ENCODE measurements around the gene PRSS53.
A peak's percentile ranks its signal among the peaks of the same experiment; 100 is the strongest.
"Not testable (repeated sequence)": the region's sequence is repeated elsewhere in the genome, so short reads cannot be mapped to it uniquely, and the experiment has no call there.

PRSS53 gene

DNA sequence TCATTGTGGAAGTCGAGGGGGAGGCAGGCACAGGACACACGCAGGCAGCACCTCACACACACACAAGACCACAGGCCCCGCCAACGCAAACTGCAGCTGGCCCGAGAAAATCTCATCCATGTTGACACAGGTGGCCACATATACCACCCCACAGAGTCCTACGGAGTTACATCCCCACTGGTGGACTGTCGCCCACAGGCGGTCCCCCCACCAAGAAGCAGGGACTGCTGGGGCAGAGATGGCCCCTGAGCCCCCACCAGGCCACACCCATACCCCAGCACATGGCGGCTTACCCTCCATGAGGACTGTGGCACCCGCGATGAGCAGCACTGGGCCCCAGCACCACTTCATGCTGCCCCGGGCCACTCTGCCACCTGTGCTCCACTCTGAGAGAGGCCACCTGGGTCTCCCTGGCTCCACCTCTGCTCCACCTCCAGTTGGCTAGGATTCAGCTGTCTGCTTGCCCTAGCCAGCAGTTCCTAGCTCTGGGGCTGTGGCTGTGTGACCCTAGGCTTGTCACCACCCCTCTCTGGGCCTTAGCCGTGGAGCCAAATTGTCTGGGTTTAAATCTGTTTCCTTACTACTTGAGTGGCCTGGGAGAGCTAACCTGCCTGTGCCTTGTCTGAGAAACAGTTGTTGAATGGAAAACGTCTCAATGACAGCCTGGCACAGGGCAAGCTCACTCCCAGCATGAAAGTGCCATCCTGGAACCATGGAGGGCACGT lies at the start of gene PRSS53:
PRSS53 (minus strand) TSS at position 485 of the 725 bp plus-strand sequence; CDS start at position 351, 134 bp downstream.
- DNase-seq = no peak

DNA sequence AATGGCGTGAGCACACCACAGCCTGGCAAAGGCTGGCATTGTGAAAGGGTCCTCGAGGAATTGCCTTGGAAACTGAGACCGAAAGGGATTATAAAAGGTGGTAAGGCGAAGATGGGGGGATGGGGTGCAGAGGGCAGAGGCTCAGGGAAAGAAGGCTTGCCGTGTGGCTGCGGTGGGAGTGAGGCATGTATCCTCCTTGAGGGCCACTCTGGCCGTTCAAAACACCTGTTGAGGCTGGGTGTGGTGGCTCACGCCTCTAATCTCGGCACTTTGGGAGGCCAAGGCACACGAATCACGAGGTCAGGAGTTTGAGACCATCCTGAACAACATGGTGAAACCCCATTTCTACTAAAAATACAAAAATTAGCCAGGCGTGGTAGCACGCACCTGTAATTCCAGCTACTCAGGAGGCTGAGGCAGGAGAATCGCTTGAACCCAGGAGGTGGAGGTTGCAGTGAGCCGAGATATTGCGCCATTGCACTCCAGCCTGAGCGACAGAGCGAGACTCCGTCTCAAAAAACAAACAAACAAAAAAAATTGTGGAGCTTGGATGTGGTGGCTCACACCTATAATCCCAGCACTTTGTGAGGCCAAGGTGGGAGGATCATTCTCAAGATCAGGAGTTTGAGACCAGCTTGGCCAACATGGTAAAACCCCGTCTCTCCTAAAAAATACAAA lies 48.2 kb upstream of the PRSS53 start:
- DNase-seq = not testable (repeated sequence)

DNA sequence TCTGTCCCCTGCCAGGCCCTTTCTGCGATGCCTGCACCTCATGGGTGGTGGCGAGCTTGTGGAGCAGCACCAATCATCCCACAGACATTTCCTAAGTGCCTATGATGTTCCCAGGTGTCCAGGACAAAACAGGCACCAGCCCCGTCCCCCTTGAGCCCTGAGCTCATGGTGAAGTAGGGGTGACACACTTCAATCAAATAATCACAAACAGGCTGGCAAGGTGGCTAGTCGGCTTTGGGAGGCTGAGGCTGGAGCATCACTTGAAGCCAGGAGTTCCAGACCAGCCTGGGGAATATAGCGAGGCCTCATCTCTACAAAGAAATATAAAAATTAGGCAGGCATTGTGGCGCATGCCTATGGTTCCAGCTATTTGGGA lies 47.5 kb upstream of the PRSS53 start:
- DNase-seq = no peak

DNA sequence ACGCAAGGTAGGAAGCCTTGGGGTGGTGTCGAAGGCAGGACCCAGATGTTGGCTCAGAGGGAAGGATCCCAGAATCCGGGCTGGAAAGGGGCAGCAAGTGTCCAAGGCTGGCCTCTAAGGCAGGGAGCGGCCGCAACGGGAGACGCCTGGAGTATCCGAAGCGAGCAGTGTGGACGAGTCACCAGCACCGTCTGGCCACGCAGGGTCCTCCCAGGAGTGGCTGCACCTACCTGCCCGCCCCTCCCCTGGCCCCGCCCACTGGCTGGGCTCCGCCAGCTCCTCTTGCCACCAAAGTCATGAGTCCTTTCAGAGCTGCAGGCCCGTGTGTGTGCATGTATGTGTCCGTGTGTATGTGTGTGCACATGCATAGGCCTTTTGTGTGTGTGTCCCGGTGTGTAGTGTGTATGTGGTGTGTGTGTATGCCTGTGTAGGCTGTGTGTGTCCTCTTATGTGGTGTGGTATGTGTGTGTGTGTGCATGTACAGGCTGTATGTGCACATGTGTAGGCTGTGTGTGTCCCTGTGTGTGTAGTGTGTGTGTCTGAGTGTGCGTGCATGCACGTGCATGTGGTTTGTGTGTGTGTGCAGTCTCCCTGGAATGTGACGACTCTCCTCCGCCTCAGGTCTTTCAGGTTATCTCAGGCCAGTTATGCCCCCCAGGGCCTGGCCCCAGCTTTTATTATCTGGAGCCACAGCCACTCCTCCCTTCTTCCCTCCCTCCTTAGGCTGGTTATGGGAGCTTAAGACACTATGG lies 47.0 kb upstream of the PRSS53 start, which contains the start of gene PRSS8:
PRSS8 (minus strand) TSS at position 193 of the 752 bp plus-strand sequence. CDS start 229 bp downstream, outside the sequence.
- DNase-seq = peak; percentile 57

DNA sequence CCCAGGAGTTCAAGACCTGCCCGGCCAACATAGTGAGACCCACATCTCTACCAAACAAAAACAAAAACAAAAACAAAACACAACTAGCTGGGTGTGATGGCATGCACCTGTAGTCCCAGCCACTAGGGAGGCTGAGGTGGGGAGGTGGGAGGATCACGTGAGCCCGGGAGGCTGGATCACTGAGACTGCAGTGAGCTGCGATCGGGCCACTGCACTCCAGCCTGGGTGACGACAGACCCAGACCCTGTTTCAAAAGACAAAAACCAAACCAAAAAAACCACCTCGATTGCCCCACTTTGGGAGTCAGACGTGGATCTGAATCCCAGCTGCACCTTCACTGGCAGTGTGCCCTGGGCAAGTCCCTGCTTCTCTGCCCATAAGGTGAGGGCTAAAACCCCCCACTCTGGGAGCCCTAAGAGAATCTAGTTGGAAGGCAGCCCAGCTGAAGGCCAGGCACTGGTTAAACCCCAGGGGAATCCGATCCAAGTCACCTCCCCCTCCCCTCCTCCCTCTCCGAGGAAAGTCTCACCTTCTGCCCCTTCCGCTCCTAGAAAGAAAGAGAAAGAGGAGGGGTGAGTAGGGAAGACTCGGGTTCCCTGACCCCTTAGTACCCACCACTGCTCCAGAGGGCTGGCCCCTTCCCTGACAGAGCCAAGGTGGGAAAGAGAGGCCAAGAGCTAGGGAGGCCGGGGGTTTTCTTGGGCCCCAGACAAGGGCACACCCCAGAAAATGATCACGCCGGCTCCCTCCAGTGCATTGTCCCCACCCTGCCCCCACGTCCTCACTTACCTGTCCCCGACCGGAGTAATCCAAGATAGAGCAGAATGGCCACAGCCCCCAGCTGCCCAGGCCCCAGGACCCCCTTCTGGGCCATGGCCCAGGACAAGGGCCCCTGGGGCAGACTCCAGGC lies 46.1 kb upstream of the PRSS53 start:
- DNase-seq = no peak

DNA sequence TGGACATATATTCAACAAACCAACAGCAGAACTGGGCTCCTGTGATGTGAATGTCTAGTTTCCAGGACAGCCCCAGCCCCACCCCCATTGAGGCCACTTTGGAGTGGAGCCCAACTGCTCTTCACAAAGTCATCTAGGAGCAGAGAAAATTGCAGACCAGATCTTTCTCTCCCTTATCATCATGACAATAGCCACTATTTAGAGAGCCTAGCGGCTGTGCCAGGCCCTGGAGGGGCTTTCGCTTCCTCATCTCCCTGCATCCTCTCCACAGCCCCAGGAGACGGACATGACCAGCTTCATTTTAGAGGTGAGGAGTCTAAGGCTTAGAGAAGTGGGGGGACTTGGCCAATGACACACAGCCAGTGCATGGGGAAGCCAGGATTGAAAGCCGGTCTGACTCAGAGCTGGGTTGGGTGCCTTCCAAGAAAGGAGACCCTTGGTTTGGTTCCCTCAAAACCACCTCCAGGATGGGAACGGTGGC lies 45.4 kb upstream of the PRSS53 start:
- DNase-seq = peak; percentile 30

DNA sequence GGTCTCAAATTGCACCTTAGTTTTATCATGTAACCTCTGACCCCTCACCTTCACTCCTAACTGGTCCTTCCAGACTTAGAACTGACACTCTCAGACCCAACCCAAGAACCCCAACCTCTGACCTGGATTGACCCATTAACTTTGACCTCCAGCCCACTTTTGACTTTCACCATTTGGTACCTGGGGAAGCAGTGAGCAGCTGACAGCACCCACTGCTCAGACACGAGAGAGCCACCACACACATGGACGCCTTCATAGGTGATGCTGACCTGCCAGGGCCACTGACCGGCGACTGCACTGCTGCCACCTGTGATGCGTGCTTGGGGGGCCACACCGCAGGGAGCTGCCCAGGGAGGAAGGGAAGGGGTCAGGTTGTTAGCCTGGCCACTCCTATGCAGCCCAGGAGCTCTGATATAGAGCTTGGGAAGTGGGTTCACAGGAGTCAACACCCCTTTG lies 44.3 kb upstream of the PRSS53 start:
- DNase-seq = no peak

DNA sequence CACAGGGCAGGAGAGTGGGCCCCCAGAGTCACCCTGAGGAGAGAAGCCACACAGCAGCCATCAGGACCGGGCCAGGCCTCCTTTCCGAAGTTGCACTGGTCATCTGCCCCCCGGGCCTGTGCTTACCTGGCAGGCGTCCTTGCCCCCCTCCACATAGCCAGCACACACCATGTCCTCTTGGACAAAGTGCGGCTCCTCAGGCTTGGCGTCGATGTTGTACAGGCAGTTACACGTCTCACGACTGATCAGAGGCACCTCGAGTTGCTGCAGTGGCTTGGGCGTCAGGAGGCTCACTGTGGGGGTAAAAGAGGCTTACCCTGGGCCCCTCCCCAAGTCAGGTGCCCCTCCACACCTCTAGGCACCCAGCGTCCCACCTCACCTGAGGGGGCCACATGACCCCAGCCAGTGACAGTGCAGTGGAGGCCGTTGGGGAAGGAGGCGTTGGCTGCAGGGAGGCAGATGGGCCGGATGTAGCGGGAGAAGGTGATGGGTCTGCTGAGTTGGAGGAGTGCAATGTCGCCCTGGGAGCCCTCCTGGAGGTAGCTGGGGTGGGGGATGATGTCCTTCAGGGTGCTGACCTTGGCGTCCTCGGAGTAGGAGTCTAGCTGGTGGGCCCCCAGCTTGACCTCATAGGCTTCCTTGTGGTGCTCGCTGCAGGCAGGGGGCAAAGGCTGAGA lies 43.7 kb upstream of the PRSS53 start:
- no peak for DNase-seq

DNA sequence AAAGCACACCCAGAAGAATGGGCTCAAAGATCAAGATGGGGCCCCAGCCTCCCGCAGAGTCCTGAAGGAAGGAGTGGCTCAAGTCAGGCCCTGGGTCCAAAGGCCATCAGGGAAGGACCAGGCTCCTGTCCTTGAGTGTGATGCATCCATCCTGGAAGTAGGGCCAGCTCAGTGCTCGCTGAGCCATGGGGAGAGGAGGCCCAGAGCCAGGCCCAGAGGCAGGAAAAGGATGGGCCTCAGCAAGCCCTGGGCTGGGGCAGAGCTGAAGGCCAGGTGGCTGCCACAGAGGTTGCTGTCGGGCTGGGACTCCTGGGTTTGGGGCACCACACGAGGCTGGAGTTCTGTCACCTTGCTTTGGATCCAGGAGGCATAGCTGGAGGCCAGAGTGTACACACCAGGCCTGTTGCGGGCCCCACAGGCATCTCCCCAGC lies 43.1 kb upstream of the PRSS53 start:
- no peak for DNase-seq

DNA sequence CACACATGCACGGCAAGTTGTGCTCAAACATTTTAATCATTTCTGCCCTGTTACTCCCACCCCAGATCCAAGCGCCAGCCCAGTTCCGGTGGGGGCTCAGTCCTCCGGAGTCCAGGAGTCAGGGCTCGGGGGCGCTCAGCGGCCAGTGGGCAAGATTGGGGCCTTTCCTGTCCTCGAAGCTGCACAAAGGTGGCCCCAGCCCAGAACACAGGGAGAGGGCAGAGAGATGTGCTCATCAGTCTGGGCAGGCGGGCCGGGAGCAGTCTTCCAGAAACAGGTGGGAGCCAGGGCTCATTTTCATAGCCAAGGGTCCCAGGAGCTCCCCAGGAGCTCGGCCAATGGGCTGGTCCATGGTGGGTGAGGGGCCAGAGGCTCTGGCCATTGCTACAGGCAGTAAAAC lies 42.7 kb upstream of the PRSS53 start:
- no peak for DNase-seq

DNA sequence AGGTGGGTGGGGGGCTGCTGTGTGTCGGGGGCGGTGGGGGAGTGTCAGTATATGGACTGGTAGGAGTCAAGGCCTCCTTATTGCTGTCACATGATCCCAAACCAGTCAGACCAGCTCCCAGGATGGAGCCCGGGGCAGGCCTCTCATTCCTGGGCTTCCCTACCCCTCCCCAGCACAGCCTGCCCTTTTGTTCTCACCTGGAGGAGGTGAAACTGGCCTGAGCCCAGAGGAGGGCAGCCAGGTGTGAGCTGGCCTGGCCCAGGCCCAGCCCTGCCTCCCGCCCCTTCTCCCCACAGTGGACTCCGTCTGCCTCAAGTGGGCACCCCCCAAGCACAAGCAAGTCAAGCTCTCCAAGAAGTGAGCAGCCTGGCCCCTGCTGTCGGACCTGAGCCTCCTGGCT lies 42.2 kb upstream of the PRSS53 start:
- no peak for DNase-seq

DNA sequence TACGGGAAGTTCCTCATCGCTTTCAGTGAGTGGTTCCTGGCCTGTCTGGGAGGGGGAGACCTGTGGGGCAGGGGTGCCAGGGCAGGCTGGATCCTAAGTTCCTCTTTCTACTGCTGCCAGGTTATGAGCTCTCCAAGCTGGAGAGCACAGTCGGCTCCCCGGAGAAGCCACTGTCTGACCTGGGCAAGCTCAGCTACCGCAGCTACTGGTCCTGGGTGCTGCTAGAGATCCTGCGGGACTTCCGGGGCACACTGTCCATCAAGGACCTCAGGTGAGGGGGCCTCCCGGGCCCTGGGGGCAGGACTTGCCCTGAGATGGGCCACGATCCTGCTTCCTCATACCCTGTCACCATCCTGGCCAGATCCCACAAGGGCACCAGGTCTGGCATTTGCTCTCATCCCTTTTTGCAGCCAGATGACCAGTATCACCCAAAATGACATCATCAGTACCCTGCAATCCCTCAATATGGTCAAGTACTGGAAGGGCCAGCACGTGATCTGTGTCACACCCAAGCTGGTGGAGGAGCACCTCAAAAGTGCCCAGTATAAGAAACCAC lies 41.7 kb upstream of the PRSS53 start:
- DNase-seq = no peak

DNA sequence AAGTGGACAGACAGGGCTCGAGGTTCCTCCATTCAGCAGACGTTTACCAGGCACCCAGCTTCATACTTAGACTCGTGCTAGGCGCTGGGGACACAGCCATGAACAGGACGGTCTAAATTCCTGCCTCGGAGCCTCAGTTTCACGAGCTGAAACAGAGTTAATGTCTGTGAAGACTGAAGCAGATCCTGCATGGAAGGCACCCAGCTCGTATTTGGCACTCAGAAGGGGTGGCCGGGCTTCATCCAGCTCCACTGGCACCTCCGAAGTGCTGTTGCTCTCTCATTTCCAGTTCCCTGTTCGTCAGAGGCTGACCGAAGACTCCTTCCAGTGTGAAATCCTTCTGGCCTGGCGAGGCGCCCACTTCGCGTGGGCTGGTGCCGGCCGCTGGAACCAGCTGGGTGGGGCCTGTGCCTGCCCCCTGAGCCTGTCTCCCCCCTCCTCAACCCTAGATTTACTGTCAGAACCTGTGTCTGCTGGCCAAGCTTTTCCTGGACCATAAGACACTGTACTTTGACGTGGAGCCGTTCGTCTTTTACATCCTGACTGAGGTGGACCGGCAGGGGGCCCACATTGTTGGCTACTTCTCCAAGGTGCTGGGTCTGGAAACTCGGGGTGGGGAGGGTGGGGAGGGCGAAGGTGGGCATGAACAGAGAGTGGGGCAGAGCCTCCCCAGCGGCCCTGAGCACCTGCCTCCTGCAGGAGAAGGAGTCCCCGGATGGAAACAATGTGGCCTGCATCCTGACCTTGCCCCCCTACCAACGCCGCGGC lies 41.0 kb upstream of the PRSS53 start:
- DNase-seq = peak; percentile 16

DNA sequence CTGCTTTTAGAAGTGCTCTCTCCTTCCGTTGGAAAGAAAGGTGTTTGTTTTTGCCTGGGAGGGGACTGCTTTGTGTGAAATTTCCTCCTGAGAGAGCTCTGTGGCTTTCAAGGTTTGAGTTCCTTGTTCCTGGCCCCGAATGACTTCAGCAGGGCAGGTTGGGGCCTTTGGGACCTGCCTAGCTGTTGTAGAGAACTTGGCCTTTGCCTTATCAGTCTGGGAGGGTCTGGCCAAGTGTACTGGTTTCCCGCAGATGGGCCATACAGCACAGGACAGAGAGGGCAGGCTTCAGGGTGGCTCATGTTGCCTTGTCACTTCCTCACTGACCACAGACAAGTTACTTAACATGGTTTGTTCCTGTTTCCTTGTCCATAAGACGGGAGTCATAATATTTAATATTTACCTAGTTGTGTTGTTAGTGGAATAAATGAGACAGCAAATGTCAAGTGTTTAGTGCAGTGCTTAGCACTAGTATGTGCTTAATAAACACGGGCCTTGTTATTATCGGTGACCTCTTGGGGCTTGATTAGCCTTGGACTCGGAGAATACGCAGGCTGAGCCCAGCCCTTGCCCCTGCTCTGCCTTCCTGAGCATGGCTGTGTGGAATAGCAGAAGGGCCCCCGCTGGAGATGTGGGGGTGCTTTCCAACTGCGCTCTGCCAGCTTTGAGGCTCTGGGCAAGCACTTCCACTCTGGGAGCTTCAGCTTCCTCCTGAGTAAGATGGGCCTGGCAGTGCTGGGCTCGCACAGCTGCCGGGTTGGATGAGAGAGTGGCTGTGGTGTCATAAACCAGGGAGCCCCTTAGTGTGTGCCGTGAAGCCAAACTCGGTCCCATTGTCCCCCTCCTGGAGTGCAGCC lies 40.2 kb upstream of the PRSS53 start:
- DNase-seq = peak; percentile 92

DNA sequence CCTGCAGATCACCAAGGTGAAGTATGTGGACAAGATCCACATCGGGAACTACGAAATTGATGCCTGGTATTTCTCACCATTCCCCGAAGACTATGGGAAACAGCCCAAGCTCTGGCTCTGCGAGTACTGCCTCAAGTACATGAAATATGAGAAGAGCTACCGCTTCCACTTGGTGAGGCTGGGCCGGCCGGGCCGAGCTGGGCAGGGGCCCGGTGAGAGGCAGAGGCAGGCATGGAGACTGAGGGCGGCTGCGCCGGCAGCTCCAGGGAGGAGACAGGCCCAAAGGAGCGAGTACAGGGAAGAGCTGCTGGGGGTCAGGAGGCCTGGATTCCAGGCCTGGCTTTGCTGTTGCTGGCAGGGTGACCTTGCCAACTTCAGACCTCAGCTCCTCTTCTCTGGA lies 38.4 kb upstream of the PRSS53 start:
- no peak for DNase-seq

DNA sequence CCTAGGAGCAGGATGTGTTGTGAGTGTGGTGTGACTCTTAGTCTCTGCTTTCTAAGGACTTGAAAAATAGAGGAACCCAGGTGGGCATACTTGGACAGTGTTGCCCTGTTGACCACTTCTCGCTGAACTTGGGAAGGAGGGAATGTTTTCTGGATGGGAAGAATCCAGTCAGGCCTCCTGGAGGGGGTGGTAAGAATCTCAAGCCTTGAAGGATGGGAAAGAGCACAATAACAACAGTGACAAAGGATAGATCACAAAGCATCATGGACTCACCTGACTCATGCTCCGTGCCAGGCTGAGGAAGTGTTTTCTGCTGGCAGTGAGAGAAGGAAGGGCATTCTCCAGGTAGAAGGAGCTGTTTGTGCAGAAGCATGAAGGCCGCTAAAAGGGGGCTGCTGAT lies 37.1 kb upstream of the PRSS53 start:
- no peak for DNase-seq

DNA sequence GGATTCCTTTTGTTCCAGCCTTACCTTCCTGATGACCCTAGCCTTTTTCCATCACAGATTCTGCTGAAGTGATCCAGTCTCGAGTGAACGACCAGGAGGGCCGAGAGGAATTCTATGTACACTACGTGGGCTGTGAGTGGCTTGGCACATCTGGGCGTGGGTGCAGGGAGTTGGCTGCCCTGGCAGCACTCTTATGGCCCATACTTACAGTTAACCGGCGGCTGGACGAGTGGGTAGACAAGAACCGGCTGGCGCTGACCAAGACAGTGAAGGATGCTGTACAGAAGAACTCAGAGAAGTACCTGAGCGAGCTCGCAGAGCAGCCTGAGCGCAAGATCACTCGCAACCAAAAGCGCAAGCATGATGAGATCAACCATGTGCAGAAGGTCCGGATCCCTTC lies 31.4 kb upstream of the PRSS53 start:
- no peak for DNase-seq

DNA sequence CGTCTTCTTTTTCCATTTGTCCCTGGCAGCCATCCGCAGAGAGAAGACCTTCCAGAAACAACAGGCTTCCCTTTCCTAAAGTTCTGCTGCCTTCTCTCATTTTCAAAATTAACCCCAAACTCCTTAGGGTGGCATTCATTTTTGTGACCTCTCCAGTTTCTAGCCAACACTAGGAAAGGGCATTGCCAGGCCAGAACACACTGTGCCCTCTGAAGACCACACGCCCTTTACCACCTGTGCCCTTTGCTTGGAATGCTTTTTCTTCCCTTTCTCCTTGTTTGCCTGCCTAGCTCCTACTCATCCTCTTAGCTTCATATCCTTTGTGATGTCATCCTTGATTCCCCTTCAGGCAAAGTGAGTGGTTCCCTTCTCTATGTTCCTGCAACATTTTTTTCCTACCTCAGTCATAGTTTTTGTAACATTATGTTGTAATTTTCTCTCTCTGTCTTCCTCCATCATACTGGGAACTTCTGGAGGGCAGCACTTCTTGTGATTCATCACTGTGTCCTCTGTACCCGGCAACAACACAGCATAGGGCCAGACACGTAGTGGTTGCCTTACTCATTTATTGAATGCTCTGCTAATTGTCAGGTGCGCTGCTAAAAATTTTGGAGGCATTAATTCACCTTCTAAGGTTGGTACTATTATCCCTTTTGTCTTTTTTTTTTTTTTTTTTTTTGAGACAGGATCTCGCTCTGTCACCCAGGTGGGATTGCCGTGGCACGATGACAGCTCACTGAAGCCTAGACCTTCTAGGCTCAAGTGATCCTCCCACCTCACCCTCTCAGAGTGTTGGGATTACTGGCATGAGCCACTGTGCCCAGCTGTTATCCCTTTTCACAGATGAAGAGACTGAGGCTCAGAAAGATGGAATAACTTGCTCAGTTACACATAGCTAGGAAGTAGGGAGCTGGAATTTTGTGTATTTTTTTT lies 29.7 kb upstream of the PRSS53 start:
- no peak for DNase-seq

All from hematopoietic multipotent progenitor cell treated with erythropoietin and hydrocortisone succinate and interleukin-3 and kit ligand, for 8 days (in vitro differentiated cells).